ENCODE data around the gene TECRL. TPM values are rescaled to one million over a fixed set of nuclear protein-coding genes. Genes with fewer than 3 reads are reported as not detected.

The TECRL gene
- total RNA-seq, 4 donors from 2014 or later, result not detected

DNA sequence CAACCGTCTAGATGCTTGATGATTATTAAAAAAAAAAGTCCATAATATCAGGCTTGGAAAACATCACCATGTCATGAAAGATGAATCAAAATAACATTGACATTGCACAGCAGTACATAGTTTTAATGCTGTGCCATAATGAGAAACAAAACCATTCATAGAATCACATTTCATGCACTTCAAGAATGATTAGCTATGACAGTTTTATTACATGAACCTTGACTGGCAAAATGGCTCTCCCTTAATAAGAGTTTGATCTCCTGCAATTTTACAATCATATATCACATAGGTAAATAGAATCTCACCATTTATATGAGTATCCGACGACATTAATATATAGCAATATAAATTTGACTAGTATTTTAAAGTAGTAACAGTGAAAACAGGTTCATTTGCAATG is 49.8 kb downstream of the TECRL start:
- TF ChIP-seq POLR2A (IDR thresholded peaks at IDR 0.05), result no peak
- no peak for TF ChIP-seq CTCF (IDR thresholded peaks at IDR 0.05)
- H3K27me3 ChIP-seq, result no peaks in the 10 kb centered on the region
- H3K4me3 ChIP-seq, result no peak overlapping the region
- H3K36me3 ChIP-seq, result no peaks in the 10 kb centered on the region
- intact Hi-C loops (cut with DNase I; ENCODE audit: low total_unique reads), result no loop called here
- DNase-seq, result no peak
- H3K27ac ChIP-seq, result no peak overlapping the region
- H3K9me3 ChIP-seq, result no peaks in the 10 kb centered on the region
- H3K4me1 ChIP-seq, result no peaks in the 10 kb centered on the region

DNA sequence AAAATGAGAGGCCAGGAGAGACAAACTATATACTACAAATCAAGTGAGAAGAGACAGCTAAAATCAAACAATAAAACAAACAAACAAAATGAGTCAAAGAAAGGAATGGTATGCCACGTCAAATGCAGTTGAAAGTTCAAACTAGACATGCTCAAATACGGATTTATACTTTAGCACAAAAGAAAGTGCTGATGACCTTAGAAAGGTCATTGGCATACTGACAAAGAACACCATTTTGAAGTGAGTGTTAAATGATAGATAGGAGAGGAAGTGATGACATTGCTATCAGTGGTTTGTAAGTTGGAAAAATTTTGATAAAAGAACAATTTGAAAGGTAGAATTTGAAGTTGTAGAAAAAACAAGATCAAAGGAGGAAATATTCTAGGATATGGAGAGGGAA is 55.3 kb downstream of the TECRL start:
- no peak for TF ChIP-seq CTCF (IDR thresholded peaks at IDR 0.05)
- TF ChIP-seq POLR2A (IDR thresholded peaks at IDR 0.05), result no peak

GRCh38 chr4:64341711-64342110 is 67.5 kb downstream of the TECRL start:
- TF ChIP-seq CTCF (IDR thresholded peaks at IDR 0.05) (no peak), POLR2A (IDR thresholded peaks at IDR 0.05) (no peak)
- no peaks in the 10 kb centered on the region for H3K9me3 ChIP-seq
- no peaks in the 10 kb centered on the region for H3K27me3 ChIP-seq
- no peak overlapping the region for H3K4me3 ChIP-seq
- H3K36me3 ChIP-seq, result no peaks in the 10 kb centered on the region
- H3K27ac ChIP-seq, result no peak overlapping the region
- intact Hi-C loops (cut with DNase I; ENCODE audit: low total_unique reads), result no loop called here
- H3K4me1 ChIP-seq, result no peaks in the 10 kb centered on the region
- DNase-seq, result no peak

More for the DNA sequence above, 55.3 kb downstream of the TECRL start:
- Histone ChIP-seq H3K36me3 (no peaks in the 10 kb centered on the region), H3K27ac (no peak overlapping the region), H3K9me3 (no peaks in the 10 kb centered on the region), H3K4me3 (no peak overlapping the region), H3K4me1 (no peaks in the 10 kb centered on the region), H3K27me3 (no peaks in the 10 kb centered on the region)
- intact Hi-C loops (cut with DNase I; ENCODE audit: low total_unique reads), result no loop called here
- no peak for DNase-seq

GRCh38 chr4:64340218-64341110 is 68.8 kb downstream of the TECRL start:
- intact Hi-C loops (cut with DNase I; ENCODE audit: low total_unique reads), result no loop called here
- Histone ChIP-seq H3K27ac (no peak overlapping the region), H3K4me3 (no peak overlapping the region), H3K36me3 (no peaks in the 10 kb centered on the region), H3K9me3 (no peaks in the 10 kb centered on the region), H3K27me3 (no peaks in the 10 kb centered on the region), H3K4me1 (no peaks in the 10 kb centered on the region)
- no peak for TF ChIP-seq POLR2A (IDR thresholded peaks at IDR 0.05)
- TF ChIP-seq CTCF (IDR thresholded peaks at IDR 0.05), result no peak
- DNase-seq, result no peak

DNA sequence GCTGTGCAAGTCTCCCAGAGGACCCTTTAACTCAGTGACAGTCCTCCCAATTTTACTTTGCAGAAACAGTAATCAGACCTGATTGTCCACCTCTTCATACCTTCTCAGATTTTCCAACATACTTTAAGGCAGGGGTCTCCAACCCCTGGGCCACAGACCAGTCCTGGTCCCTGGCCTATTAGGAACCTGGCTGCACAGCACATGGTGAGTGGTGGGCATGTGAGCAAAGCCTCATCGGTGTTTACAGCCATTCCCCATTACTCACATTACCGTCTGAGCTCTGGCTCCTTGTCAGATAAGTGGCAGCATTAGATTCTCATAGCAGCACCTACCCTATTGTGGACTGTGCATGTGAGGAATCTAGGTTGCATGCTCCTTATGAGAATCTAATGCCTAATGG is 74.3 kb downstream of the TECRL start:
- intact Hi-C loops (cut with DNase I; ENCODE audit: low total_unique reads), result no loop called here
- no peak overlapping the region for H3K27ac ChIP-seq
- H3K9me3 ChIP-seq, result no peaks in the 10 kb centered on the region
- TF ChIP-seq CTCF (IDR thresholded peaks at IDR 0.05), result no peak
- TF ChIP-seq POLR2A (IDR thresholded peaks at IDR 0.05), result no peak
- H3K4me3 ChIP-seq, result no peak overlapping the region
- no peaks in the 10 kb centered on the region for H3K27me3 ChIP-seq
- DNase-seq, result no peak
- no peaks in the 10 kb centered on the region for H3K4me1 ChIP-seq
- no peaks in the 10 kb centered on the region for H3K36me3 ChIP-seq

All from uterus (tissue), 4 donors.